Activated T-cell treated with anti-CD3 and anti-CD28 coated beads for 4 hours (primary cell): ENCODE results near the gene RAPGEF6.

Source experiments
- DNase-seq: peaks from one replicate; pipeline ENCODE4 v3.0.0-alpha.2; 2020

RAPGEF6 gene

DNA sequence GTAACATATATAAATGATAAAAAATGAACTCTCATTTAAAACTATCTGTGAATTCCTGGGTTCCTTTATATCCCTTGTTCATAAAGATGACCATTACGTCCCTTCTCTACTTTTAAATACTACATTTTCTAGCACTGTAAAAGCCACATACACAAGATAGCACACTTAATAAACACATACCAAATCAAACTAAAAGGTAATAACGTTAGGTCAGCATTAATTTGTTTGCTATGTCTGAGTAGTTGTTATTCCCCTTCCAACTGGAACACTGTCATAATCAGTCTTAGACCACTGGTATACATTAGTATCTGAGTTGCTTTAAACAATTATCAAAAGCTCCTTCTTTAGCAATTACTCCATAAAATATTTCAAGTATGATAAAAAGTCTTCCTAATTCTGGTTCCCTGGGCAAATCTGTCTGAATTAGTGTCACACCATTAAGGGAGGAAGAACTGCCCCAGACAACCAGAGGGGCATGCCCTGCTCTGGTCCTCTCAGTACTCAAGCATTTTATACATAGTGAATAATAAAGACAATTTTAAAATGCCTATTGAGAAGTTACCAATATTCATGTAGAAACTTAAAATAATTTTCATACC lies 98.1 kb downstream of the RAPGEF6 start:
- DNase-seq: no peak

DNA sequence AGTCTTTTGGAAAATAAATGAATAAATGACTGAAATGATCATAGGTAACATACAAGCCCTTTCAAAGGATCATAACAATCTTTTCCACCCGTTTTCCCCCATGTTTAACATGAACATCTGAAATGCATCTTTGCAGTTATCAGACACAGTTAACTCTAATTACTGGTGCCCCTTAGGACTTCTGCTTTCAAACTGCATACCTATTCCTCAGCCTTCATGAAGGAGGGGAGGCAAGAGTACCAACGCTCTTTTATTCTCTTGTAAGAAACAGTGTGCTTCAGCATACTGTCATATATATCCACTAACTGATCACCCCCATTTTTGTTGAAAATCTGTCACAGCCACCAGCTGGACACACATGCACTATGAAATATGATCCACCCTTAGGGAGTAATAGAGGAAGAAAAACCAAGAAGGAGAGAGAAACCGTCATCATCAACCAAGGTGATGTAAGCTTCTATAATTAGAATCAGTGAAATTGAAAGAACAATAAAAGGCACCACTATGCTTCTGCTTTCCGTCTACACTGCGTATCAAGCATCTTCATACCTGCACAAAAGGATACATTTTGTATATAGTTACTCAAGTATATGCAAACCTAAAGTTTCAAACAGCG lies 98.7 kb downstream of the RAPGEF6 start:
- DNase-seq: no peak

DNA sequence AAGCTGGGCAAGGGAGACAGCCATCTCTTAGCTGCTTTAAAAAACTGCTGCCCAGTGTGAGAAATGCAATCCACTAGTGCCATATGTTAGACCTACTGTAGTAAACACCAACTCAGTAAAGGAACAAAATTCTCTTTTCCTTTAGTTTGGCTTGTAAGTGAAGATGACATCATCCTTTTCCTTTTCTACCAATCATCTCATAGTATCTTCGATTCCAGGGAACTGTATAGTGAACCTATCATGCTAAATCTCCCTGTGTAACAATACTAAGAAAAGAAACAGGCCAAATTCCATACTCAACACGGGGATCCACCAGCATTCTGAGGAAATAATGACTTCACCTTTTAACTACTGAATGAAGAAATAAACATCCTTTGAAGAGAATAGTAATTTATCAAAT lies 100.1 kb downstream of the RAPGEF6 start:
- DNase-seq: no peak

DNA sequence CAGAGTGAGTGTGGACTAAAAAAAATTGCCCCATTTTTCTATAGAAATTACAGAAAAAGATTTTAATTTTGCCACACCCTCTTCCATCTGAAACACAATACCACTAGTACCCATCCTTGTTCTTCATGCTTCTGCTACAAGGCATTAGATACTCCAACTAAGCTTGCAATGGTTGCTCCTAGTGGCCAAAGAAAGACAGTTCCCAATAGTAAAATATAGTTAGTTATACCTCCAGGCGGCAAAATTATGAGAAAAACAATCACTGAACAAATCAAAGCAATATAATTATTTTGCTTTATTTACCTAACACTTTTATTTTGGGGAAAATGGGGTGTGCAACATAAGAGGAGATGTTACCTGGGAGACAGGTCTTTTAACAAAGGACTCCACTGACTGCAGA lies 101.2 kb downstream of the RAPGEF6 start:
- DNase-seq: no peak

DNA sequence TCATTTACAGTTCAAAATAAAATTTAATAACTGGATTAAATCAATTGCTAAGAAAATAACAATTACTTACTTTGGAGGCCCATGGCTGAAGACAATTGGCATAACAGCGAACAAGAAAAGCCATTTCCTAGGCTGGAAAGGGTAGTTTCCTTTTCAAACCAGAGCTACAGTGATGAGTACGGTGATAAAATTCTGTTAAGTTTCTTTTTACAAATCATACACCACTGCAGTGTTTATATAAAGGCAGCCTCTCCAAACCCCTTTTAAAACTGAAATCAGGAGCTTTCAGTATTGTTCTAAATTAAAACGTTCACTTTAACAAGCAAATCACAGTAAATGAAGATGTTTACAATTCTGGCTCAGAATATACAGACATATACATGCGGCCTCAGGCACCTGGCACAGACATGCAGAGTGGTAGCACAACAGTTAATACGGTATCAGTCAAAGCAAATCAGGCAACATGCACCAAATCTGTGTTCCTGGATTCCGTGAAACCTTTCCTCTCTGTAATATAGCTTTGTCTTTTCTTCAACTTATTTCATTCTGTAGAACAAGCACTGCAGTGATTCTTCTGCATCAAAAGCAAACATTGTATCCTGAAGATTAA lies 102.9 kb downstream of the RAPGEF6 start:
- DNase-seq: no peak

DNA sequence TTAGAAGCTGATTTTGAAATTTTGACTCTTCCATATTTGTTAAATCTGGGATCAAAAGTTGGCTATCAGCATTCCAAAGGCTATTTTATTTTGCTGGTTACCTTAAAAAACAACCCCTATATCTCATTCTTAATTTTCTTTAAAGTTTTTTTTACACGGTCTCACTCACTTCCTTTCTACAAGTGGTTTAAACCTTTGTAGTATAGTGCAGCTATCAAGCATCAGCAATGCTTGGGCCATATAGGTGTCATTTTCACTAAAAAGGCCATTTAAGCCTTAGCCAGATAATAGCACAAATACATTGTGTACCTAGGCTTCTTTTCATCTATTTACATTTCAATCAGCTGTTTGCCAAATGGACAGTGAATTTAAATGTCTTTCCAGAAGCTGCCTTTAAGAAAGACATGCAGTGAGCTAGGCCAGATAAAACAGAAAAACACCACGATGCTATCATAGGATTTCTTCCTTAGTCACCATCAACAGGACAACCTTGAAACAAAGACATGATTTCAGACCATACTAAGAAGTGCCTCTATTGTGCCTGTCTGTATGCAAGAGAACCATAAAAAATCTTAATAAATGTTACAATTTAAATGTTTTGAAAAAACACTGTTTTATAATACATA lies 104.2 kb downstream of the RAPGEF6 start:
- DNase-seq: no peak

DNA sequence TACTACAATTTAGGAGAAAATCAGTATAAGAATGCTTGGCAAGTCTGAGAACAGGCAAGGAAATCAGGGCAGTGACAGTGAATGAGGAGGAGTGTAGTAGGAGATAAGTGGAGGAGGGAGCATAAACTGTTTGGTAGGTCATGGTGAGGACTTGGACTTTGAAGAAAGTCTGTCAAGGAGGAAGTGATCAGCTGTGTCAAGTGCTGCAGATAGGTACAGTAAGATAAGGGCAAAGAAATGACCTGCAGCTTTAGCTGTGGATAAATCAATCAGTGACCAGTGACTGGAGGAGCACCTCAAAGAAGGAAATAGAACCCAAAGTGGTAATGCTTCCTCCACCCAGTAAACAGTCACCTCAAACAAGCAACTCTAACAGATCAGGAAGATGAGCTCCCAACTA lies 106.3 kb downstream of the RAPGEF6 start:
- no peak for DNase-seq

DNA sequence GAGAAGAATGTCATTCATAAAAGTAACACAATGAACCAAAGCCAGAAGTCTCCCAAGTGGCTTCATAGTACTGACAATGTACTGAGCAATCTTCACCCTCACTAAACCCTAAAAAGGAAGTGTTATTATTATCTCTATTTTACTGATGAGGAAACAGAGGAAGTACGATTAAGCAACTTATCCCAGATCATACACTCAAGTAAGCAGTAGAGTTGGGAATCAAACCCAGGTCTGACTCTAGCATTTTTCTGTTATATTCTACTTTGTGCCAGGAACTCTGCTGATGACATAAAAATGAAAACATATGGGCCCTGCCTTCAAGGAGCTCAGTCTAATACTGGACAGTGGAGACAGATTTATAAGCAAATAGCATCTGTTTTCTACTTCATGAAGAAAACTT lies 109.2 kb downstream of the RAPGEF6 start:
- no peak for DNase-seq

DNA sequence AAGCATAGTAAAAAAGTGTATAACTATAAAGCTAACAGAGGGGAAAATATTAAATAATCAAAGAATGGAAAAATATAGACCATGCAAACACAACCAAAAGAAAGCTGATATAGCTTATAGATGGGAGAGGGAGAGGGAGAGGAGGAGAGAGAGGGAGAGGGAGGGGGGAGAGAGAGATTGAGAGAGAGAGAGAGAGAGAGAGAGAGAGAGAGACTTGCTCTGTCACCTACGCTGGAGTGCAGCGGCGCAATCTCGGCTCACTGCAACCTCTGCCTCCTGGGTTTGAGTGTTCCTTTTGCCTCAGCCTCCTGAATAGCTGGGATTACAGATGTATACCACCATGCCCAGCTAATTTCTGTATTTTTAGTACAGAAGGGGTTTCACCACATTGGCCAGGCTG lies 110.6 kb downstream of the RAPGEF6 start:
- no peak for DNase-seq

DNA sequence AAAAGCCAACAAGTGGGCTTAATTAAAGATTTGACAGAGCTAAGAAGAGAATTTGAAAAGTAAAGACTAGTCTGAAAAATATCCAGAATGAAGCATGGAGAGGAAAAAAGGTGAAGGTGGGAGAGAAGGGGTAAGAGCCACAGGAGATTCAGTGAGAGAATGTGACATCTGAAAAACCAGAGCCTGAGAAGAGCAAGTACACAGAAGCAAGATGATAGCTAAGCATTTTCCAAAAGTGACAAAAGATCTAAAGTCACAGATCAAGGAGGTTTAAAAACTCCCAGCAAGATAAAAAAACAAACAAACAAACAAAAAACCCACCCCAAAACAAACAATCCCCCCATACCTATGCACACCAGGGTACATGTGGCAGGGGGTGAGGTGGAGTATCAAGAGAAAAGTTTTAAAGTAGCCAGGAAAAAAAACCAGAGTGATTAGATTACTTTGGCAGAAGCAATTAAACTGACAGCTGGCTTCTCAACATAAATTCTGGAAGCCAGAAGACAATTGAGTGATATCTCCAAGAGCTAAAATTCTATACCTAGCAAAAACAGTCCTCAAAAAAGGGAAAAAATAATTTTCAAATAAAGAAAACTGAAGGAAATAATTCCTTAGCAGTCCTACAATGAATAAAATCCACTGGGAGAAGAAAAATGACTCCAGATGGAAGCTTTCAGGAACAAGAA lies 111.4 kb downstream of the RAPGEF6 start:
- DNase-seq: no peak

DNA sequence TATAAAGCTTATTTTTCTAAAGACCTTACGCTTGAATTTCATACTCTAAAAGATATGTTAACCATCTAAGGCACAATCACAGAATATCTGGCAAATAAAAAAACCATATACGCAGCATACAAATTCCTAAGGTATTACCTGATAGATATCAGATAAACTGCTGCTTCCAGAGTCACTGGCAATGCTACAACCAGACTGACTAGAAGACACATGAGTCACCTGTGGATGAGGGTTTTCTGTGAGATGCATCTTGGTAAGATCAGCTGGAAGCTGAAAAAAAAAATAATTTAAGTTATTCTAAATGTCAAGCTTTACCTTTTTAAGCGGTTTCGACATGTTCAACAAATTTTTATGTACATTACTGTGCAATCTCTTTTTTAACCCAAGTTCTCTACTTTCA lies 113.8 kb downstream of the RAPGEF6 start:
- no peak for DNase-seq

DNA sequence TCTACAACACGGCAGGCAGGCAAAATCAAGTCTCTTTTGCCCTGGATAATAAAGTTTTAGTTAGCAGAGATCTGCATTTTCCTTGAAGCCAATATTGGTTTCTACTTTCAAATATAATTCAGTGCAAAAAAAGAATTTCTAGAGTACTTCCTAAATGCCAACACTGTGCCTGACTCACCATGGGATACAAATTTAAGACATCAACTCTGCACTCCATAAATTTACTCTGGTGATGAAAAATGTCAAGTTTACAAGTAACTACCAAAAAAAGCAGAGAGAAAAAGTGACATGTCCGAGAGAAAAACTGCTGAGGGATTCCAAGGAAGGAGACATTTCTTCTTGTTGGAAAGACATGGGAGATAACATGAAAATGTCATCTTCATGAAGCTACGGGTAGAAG lies 119.7 kb downstream of the RAPGEF6 start:
- DNase-seq: no peak

DNA sequence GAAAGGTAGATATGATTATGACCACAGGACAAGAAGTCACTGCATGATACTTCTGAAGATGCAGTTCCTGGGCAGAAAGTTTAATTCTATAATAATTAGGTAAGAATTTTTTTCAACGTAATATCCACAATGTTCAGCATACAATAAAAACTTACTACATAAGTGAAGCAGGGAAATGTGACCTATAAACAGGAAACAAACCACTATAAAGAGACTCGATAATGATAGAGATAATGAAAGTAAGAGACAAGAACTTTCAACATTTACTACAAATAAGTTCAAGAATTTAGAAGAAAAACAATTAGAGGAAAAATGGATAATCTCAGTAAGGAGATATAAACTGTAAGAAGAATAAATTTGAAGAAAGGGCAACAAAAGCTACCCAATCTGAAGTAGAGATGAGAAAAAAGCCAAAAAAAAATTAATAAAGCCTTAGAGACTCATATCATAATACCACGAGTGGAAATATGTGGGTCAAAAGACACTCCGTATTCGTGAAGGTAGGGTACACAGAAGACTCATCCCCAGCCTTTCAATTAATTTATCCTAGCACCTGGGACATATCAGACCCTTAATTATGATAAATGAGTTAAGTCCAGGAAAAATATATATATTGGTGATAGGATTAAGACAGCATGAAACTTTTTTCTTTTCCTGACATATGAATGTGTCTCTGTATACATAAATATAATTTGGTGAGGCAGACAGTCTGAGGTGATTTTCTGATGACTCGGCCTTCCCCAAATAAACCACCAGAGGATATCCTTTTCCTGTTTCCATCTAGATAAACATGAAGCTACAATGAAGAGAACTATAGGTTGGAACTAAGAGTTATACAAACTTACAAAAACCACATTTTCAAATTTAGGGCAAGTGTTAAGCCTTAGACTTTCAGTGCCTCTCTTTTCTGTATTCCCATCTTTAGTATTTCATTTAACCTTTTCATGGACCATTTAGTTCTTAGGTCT lies 120.4 kb downstream of the RAPGEF6 start:
- no peak for DNase-seq

DNA sequence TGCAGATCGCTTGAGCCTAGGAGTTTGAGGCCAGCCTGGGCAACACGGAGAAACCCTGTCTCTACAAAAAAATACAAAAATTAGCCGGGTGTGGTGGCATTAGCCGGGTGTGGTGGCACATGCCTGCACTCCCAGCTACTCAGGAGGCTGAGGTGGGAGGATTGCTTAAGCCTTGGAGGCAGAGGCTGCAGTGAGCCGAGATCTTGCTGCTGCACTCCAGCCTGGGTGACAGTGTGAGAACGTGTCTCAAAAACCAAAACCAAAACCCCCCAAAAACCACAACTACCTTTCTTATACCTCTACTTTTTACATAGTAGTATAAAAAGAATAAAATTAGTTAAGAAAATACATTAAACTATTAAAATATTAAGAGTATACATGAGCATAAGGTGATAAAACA lies 121.2 kb downstream of the RAPGEF6 start:
- no peak for DNase-seq

DNA sequence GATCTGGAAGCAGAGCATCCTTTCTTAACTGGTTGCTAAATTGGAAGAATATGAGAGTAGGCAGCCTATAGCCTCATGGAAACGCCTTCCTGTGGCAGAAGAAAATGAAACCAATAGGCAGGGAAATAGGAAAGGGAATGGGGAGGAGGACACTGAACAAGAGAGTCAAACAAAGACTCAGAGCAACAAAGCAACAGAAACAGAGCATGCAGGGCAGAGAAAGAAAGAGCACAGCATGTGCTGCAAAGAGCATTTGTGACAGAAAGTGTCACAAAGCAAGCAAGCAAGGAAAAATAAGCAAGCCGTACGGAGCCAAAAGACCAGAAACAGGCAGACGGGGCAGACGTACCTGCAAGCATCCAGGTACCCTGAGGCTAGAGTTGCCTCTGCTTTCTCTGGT lies 123.1 kb downstream of the RAPGEF6 start:
- DNase-seq: no peak

DNA sequence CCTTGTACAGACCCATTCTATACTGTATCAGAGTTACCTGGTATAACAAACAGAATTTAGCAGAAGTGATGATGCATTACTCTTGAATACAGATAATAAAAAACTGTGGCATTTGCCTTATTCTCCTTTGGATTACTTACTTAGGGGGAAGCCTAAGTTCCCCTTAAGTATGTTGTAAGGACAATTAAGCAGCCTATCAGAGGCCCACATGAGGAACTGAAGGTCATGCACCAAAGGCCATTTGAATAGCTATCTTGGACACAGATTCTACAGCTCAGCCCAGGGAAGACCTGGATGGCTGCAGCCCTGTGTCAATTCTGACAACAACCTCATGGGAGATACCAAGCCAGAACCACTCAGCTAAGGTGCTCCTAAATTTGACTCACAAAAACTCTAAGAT lies 125.2 kb downstream of the RAPGEF6 start:
- DNase-seq: no peak

DNA sequence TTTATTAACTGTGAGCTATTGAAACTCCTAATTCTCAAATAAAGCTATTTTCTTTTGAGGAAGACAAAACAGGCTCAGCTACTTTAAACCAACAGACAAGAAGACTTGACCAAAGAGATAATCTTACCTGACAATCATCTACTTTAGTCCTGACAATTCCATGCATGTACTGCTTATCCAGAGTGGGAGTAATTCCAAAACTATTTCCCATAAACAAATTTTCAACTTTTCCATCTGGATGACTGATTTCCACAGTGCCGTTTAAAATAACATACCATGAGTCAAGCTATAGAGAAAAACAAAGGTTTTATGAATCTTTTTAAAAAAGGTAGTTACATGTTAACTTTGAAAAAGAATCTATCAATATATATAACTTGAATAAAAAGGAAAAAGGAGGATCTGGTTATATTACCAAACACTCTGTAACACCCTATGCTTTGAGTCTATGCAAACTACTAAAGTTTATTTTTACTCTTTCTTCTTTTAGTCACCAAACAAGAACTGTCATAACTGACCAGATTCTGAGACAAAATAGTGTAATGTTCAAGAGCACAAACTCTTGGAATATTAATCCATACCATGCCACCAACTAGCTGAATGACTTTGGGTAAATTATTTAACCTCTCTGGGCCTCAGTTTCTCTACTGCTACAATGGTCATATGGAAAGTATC lies 129.7 kb downstream of the RAPGEF6 start:
- DNase-seq: no peak

DNA sequence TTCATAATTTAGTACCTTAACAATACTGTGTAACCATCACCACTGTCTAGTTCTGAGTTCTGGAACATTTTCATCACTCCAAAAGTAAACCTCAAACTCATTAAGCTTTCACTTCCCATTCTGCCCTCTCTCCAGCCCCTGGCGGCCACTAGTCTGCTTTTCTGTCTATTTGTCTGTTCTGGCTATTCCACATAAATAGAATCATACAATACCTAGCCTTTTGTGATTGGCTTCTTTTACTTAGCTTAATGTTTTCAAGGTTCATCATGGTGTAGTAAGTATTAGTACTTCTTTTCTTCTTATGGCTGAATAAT lies 138.7 kb downstream of the RAPGEF6 start:
- DNase-seq: no peak

DNA sequence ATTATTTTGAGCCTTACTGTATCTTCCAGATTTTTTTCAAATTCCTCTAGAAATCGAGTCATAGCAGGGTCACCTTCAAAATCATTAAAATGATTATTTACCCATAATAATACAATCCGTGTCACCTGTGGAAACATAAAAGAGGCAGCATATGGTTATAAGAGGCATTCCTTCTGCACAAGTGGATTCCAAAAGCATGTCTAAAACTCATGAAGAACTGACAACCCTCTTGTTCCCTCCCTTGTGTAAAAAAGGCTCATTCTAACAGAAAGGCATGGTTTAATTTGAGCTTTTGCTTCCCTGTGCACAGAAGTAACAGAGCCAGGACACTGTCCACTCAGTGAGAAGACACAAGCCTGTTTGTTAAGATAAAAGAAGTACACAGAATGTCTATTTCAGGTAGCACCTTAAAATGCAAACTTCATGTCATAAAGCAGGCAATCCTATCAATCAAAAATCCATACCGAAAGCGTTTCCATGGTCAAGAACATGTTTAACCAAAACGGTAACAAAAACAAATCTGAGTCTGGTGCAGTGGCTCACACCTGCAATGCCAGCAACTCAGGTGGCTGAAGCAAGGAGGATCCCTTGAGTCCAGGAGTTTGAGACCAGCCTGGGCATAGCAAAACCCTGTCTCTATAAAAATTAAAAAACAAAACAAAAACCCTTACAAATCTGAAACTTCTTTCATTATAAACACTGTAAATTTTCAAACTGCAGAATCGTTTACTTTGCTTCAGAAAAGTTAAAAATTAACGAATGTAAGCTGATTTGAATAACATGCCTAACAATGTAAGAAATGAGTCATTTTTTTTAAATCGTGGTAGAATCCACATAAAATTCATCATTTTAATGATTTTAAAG lies 139.3 kb downstream of the RAPGEF6 start:
- DNase-seq: no peak

DNA sequence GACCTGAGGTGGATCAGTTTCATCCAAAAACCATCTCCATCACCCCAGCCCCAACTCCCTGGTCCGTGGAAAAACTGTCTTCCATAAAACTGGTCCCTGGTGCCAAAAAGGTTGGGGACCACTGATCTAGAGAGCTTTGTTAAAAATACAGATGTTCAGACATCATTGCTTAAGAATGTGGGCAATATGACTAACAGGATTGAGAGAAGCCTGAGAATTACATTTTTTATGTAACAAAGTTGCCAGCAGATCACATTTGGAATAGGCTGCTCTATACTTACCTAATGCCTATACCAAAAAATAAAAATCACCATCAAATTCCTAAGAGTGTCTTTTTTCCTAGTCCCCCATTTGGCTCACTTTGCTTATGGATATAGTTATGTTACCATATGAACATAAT lies 143.3 kb downstream of the RAPGEF6 start:
- DNase-seq: no peak

DNA sequence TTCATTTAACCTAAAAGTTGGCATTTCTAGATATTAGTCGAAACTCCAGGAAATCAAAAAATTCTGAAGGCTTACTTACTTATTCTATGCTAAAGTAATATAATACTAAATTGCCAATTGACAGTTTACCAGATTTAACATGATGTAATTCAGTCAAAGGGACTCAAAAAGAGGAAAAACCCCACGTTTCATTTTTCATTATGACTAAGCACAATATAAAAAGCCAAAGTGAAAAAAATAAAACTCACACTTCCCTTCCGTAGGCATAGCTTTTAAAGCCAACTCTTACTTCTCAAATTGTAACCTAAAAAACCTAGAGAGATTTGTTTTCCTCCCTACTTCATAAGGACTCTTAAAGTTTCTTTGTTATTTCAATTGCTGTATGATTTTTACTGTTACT lies 146.6 kb downstream of the RAPGEF6 start:
- DNase-seq: no peak
